IMR-90 (cell line): ENCODE results near the gene ARHGEF3. TPM values are rescaled to one million over a fixed set of nuclear protein-coding genes. Genes with fewer than 3 reads are reported as not detected.

Source experiments
- ATAC-seq: fragments of 200-7000 bp; cut with Tn5 transposase; 2 replicates; pipeline ENCODE4 v1.9.1; 2020; ENCODE audit warnings: low read depth, mild to moderate bottlenecking, moderate library complexity
- BruUV-seq: library from RNA; stranded (reverse); fragments of 400-500 nt; replicated peaks from 2 replicates; lab custom pipeline; 2021; lab: Mats Ljungman, UMichigan
- CTCF ChIA-PET: fragments of 300-600 bp; formaldehyde crosslinking; extraction: SDS; loops from one replicate; lab custom pipeline; 2021; ENCODE audit warnings: antibody characterized with exemption; lab: Yijun Ruan, JAX
- POLR2A ChIA-PET: fragments of 300-600 bp; sonication (Branson Sonifier 250); formaldehyde crosslinking; loops from one replicate; lab custom pipeline; 2022; ENCODE audit warnings: antibody characterized with exemption; ENCODE audit not compliant: unreplicated experiment; lab: Charles Lee
- DNase-seq: peaks from one replicate; pipeline ENCODE4 v3.0.0; 2013
- H2AFZ ChIP-seq: replicated peaks from 2 replicates; pipeline ENCODE3; 2013; ENCODE audit warnings: low read length, mild to moderate bottlenecking; ENCODE audit not compliant: poor library complexity
- H2AK5ac ChIP-seq: 2 replicates; pipeline ENCODE4 v1.6.1; 2013; ENCODE audit warnings: low read depth, low read length, inconsistent platforms
- H2AK9ac ChIP-seq: replicated peaks from 2 replicates; pipeline ENCODE3; 2013; ENCODE audit warnings: mild to moderate bottlenecking, low read depth, low read length, moderate library complexity; ENCODE audit not compliant: poor library complexity
- H2BK120ac ChIP-seq: 2 replicates; pipeline ENCODE4 v1.6.1; 2013; ENCODE audit warnings: low read depth, low read length, inconsistent platforms
- H2BK15ac ChIP-seq: 3 replicates; pipeline ENCODE4 v1.6.1; 2013; ENCODE audit warnings: low read depth, low read length, inconsistent platforms
- H2BK20ac ChIP-seq: 2 replicates; pipeline ENCODE4 v1.6.1; 2013; ENCODE audit warnings: low read depth, mild to moderate bottlenecking, inconsistent platforms, low read length, moderate library complexity
- H2BK5ac ChIP-seq: 2 replicates; pipeline ENCODE4 v1.6.1; 2013; ENCODE audit warnings: mild to moderate bottlenecking, low read depth, low read length, inconsistent platforms; ENCODE audit not compliant: poor library complexity, severe bottlenecking
- H3K14ac ChIP-seq: replicated peaks from 2 replicates; pipeline ENCODE4 v1.6.1; 2013; ENCODE audit warnings: low read depth, low read length, inconsistent platforms
- H3K18ac ChIP-seq: 2 replicates; pipeline ENCODE4 v1.6.1; 2013; ENCODE audit warnings: low read depth, low read length, control low read depth
- H3K23ac ChIP-seq: 2 replicates; pipeline ENCODE4 v1.6.1; 2013; ENCODE audit warnings: low read depth, low read length, inconsistent platforms
- H3K27ac ChIP-seq: 2 replicates; pipeline ENCODE4 v1.5.1; 2013; ENCODE audit warnings: mild to moderate bottlenecking, control low read depth, low read length; ENCODE audit not compliant: insufficient read depth
- H3K27me3 ChIP-seq: 2 replicates; pipeline ENCODE4 v1.6.1; 2013; ENCODE audit warnings: low read length; ENCODE audit not compliant: control insufficient read depth, insufficient read depth
- H3K36me3 ChIP-seq: 2 replicates; pipeline ENCODE4 v1.6.1; 2013; ENCODE audit warnings: low read length, mixed read lengths; ENCODE audit not compliant: control insufficient read depth, insufficient read depth
- H3K4ac ChIP-seq: 2 replicates; pipeline ENCODE4 v1.6.1; 2013; ENCODE audit warnings: low read depth, low read length, inconsistent platforms
- H3K4me1 ChIP-seq: 2 replicates; pipeline ENCODE4 v1.6.1; 2013; ENCODE audit warnings: low read length, mixed read lengths; ENCODE audit not compliant: control insufficient read depth, insufficient read depth
- H3K4me2 ChIP-seq: 2 replicates; pipeline ENCODE4 v1.6.1; 2013; ENCODE audit warnings: low read depth, mild to moderate bottlenecking, control low read depth, low read length, moderate library complexity
- H3K4me3 ChIP-seq: 2 replicates; pipeline ENCODE4 v1.5.1; 2013; ENCODE audit warnings: low read depth, mild to moderate bottlenecking, control low read depth, low read length, moderate library complexity; ENCODE audit not compliant: insufficient read depth
- H3K56ac ChIP-seq: 2 replicates; pipeline ENCODE4 v1.6.1; 2013; ENCODE audit warnings: low read length, inconsistent platforms; ENCODE audit not compliant: insufficient read depth; ENCODE audit errors: extremely low read depth
- H3K79me1 ChIP-seq, 2 experiments: 2 replicates each; pipeline ENCODE4 v1.6.1; 2013; ENCODE audit warnings: low read length in 2 of 2, inconsistent platforms in 1 of 2, low read depth in 1 of 2
- H3K9ac ChIP-seq: 2 replicates; pipeline ENCODE4 v1.6.1; 2013; ENCODE audit warnings: low read depth, low read length, control low read depth
- H3K9me1 ChIP-seq: 2 replicates; pipeline ENCODE4 v1.6.1; 2013; ENCODE audit warnings: low read length, inconsistent platforms; ENCODE audit not compliant: insufficient read depth
- H3K9me3 ChIP-seq: 2 replicates; pipeline ENCODE4 v1.6.1; 2013; ENCODE audit warnings: low read length; ENCODE audit not compliant: control insufficient read depth, insufficient read depth
- H4K20me1 ChIP-seq: 2 replicates; pipeline ENCODE4 v1.6.1; 2013; ENCODE audit warnings: low read length, inconsistent platforms; ENCODE audit not compliant: insufficient read depth
- H4K5ac ChIP-seq: 2 replicates; pipeline ENCODE4 v1.6.1; 2013; ENCODE audit warnings: mild to moderate bottlenecking, low read depth, low read length, control low read depth
- H4K8ac ChIP-seq, 2 experiments: 2 replicates each; pipeline ENCODE4 v1.6.1; 2013; ENCODE audit warnings: low read depth in 2 of 2, low read length in 2 of 2, control low read depth in 1 of 2, inconsistent platforms in 1 of 2
- H4K91ac ChIP-seq: 2 replicates; pipeline ENCODE4 v1.6.1; 2013; ENCODE audit warnings: low read depth, low read length, inconsistent platforms; ENCODE audit not compliant: insufficient read depth
- FOS ChIP-seq: fragments of 150-350 bp; IDR thresholded peaks from 2 replicates; pipeline ENCODE4 v1.6.1; 2016; ENCODE audit warnings: low read depth, low read length
- MAFK ChIP-seq: IDR thresholded peaks from 2 replicates; pipeline ENCODE4 v1.6.1; 2012; ENCODE audit warnings: low read depth, low read length, improper control_type of control experiment
- MXI1 ChIP-seq: IDR thresholded peaks from 2 replicates; pipeline ENCODE4 v1.6.1; 2012; ENCODE audit warnings: low read depth, mild to moderate bottlenecking, low read length, moderate library complexity, borderline replicate concordance
- RAD21 ChIP-seq: IDR thresholded peaks from 2 replicates; pipeline ENCODE4 v1.6.1; 2012; ENCODE audit warnings: low read length, improper control_type of control experiment
- RCOR1 ChIP-seq: IDR thresholded peaks from 2 replicates; pipeline ENCODE4 v1.6.1; 2012; ENCODE audit warnings: mild to moderate bottlenecking, low read length, improper control_type of control experiment; ENCODE audit not compliant: insufficient replicate concordance
- RFX5 ChIP-seq: IDR thresholded peaks from 2 replicates; pipeline ENCODE4 v1.8.0; 2012; ENCODE audit warnings: low read depth, mild to moderate bottlenecking, low read length, moderate library complexity
- WGBS, 2 experiments: methylation state at CpG; one replicate each; pipeline versions ENCODE4 v1.1.5 to v1.1.7; 2013; ENCODE audit warnings: missing lambda C conversion rate in 2 of 2; ENCODE audit not compliant: insufficient read length in 1 of 2; ENCODE audit errors: extremely low coverage in 2 of 2; 5-methylcytosine and 5-hydroxymethylcytosine counted together
- dilution Hi-C: fragments of 300-500 bp; cut with HindIII; formaldehyde crosslinking; loops from one replicate; pipeline ENCODE4 v1.14.3; 2018; ENCODE audit warnings: low sequenced_read_pairs; ENCODE audit not compliant: unreplicated experiment
- in situ Hi-C: fragments of 300-500 bp; cut with MboI; formaldehyde crosslinking; loops from 3 replicates; pipeline ENCODE4 v1.14.3; 2019; ENCODE audit warnings: low sequenced_read_pairs, inconsistent platforms, mixed read lengths
- intact Hi-C: fragments of 100-400 bp; cut with micrococcal nuclease; formaldehyde crosslinking; loops from 2 replicates; pipeline ENCODE4 v1.10.0; 2022
- polyA plus RNA-seq, 3 experiments: library from polyadenylated mRNA; depleted of rRNA; stranded (reverse); fragments of >200 nt; gene quantifications; 2 replicates each; pipeline ENCODE4 v1.2.3, GENCODE V29; 2012; ENCODE audit warnings: low replicate concordance in 1 of 3
- total RNA-seq: library from RNA; depleted of rRNA; stranded (reverse); fragments of >200 nt; gene quantifications from 2 replicates; pipeline ENCODE4 v1.2.3, GENCODE V29; 2012
- TF ChIP-seq, protein P1 (sequence below): fragments of 150-350 bp; IDR thresholded peaks from 2 replicates; pipeline ENCODE4 v1.6.1; 2017; ENCODE audit warnings: mild to moderate bottlenecking, antibody characterized with exemption, low read length, low read depth
- TF ChIP-seq, protein P2 (sequence below): conservative IDR thresholded peaks from 2 replicates; pipeline ENCODE4 v1.5.1; 2012; ENCODE audit warnings: mild to moderate bottlenecking, low read depth, low read length, improper control_type of control experiment

Gene ARHGEF3
- total and polyA plus RNA-seq, 2 of the 4 experiments (the other 2 are of a cell fraction): 2.1 to 2.3 TPM

DNA sequence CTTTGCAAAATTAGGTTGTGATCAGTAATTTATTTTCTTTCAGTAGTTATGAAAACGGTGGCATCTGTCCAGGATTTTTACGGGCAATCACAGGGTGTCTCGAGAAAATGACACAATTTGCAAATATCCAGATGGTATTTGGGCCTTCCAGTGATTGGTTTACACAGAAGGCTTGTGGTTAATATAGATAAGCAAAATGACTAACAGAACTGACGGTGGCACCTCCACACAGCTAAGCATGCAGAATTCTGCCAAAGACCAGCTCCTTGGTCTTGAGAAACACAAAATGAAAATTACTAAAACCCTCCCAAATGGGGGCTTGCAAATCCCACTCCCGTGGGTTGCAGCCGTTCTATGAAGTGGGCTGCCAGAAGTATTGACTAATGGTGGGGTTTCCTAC is 5.5 kb downstream of the ARHGEF3 start:
- 0 out of 2 replicates have a peak overlapping the region, but pooled peaks have one; percentile 14 for H3K4me2 ChIP-seq
- BruUV-seq: no TSS peak

More for the DNA sequence above, 5.5 kb downstream of the ARHGEF3 start:
- intact Hi-C loops (no loop called here), in situ Hi-C loops (loop anchor here (5.0 to 10.0 kb wide), 2 partner anchors 91 to 191 kb away; no protein-coding TSS in a partner anchor), dilution Hi-C loops (no loop called here)
- POLR2A ChIA-PET: no interaction called here
- no peaks in the 10 kb centered on the region for H3K27me3 ChIP-seq
- no peak overlapping the region for H3K56ac ChIP-seq
- no peak overlapping the region for H2BK5ac ChIP-seq
- H2AK5ac ChIP-seq: no peak overlapping the region
- H3K18ac ChIP-seq: no peak overlapping the region
- no peak overlapping the region for H2AFZ ChIP-seq
- H2BK15ac ChIP-seq: no peak overlapping the region
- no peaks in the 10 kb centered on the region for H3K36me3 ChIP-seq
- H2BK20ac ChIP-seq: no peak overlapping the region
- no peak overlapping the region for H3K27ac ChIP-seq
- peaks cover 8% of the 10 kb centered on the region for H3K4me1 ChIP-seq
- H3K14ac ChIP-seq: no peak overlapping the region
- no peak overlapping the region for H2BK120ac ChIP-seq
- no peak overlapping the region for H3K9ac ChIP-seq
- no peak overlapping the region for H4K91ac ChIP-seq
- H4K20me1 ChIP-seq: no peaks in the 10 kb centered on the region
- 0 out of 4 replicates have a peak, but pooled peaks cover 2 to 3% of the 10 kb centered on the region in 2 experiments for H3K79me1 ChIP-seq
- 0 out of 2 replicates have a peak, but pooled peaks cover 2% of the 10 kb centered on the region for H3K9me1 ChIP-seq
- H3K4ac ChIP-seq: no peak overlapping the region
- TF ChIP-seq FOS (no peak), MAFK (no peak), RFX5 (no peak), RAD21 (no peak), RCOR1 (no peak), MXI1 (no peak)
- TF ChIP-seq, protein P1, sequence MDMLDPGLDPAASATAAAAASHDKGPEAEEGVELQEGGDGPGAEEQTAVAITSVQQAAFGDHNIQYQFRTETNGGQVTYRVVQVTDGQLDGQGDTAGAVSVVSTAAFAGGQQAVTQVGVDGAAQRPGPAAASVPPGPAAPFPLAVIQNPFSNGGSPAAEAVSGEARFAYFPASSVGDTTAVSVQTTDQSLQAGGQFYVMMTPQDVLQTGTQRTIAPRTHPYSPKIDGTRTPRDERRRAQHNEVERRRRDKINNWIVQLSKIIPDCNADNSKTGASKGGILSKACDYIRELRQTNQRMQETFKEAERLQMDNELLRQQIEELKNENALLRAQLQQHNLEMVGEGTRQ: no peak
- TF ChIP-seq, protein P2, sequence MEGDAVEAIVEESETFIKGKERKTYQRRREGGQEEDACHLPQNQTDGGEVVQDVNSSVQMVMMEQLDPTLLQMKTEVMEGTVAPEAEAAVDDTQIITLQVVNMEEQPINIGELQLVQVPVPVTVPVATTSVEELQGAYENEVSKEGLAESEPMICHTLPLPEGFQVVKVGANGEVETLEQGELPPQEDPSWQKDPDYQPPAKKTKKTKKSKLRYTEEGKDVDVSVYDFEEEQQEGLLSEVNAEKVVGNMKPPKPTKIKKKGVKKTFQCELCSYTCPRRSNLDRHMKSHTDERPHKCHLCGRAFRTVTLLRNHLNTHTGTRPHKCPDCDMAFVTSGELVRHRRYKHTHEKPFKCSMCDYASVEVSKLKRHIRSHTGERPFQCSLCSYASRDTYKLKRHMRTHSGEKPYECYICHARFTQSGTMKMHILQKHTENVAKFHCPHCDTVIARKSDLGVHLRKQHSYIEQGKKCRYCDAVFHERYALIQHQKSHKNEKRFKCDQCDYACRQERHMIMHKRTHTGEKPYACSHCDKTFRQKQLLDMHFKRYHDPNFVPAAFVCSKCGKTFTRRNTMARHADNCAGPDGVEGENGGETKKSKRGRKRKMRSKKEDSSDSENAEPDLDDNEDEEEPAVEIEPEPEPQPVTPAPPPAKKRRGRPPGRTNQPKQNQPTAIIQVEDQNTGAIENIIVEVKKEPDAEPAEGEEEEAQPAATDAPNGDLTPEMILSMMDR: no peak
- ATAC-seq (peak; percentile 83), DNase-seq (peak; percentile 61)
- H4K8ac ChIP-seq: no peak overlapping the region
- no peak overlapping the region for H2AK9ac ChIP-seq
- H3K9me3 ChIP-seq: no peaks in the 10 kb centered on the region
- CTCF ChIA-PET: no interaction called here
- 18% methylated on average over 3 of the region's 6 CpGs; no CpG with 5 or more reads in 1 of the 2 experiments for WGBS, 2 experiments
- H4K5ac ChIP-seq: no peak overlapping the region
- H3K4me3 ChIP-seq: no peak overlapping the region
- H3K23ac ChIP-seq: no peak overlapping the region
